K562 (cell line): Measurements from ENCODE around the gene RILP. TPM values are rescaled to one million over a fixed set of nuclear protein-coding genes. Genes with fewer than 3 reads are reported as not detected.
A peak's percentile ranks its signal among the peaks of the same experiment; 100 is the strongest.

Source experiments
- ATAC-seq: fragments of 200-7000 bp; cut with Tn5 transposase; 3 replicates; pipeline ENCODE4 v1.9.1; 2020; ENCODE audit warnings: moderate library complexity
- BruUV-seq: library from RNA; stranded (reverse); fragments of 400-500 nt; replicated peaks from 2 replicates; lab custom pipeline; 2021; lab: Mats Ljungman, UMichigan
- CTCF ChIA-PET: fragments of 300-600 bp; formaldehyde crosslinking; extraction: SDS; loops from one replicate; lab custom pipeline; 2021; ENCODE audit warnings: low intra/inter-chr PET ratio; lab: Yijun Ruan, JAX
- POLR2A ChIA-PET: fragments of 300-600, 350-650 bp; sonication (Branson Sonifier 250); formaldehyde crosslinking; extraction: SDS; loops from one replicate; lab custom pipeline; 2021; ENCODE audit warnings: antibody characterized with exemption, inconsistent platforms; lab: Yijun Ruan, JAX
- DNase-seq, 4 experiments: peaks; one replicate each; pipeline versions ENCODE4 v3.0.0 to v3.0.0-alpha.2; 2011 to 2018; ENCODE audit warnings: low spot score in 3 of 4, mixed read lengths in 3 of 4; ENCODE audit errors: extremely low read depth in 1 of 4
- FAIRE-seq: peaks from 2 replicates; lab custom pipeline; 2011; peaks lifted over from hg19 to GRCh38; lab: Jason Lieb, UNC
- H2AFZ ChIP-seq: 2 replicates; pipeline ENCODE4 v1.6.0; 2011; ENCODE audit warnings: low read depth, low read length, control low read depth, inconsistent platforms
- H3K27ac ChIP-seq: fragments of 200-600 bp; 3 replicates; pipeline ENCODE4 v1.8.0; 2011; ENCODE audit warnings: low read depth, mild to moderate bottlenecking, control low read depth, inconsistent platforms, low read length, moderate library complexity, mixed read lengths; ENCODE audit errors: extremely low read depth
- H3K27me3 ChIP-seq, 2 experiments: fragments of 300-600 bp in 1 of 2; 2 replicates in 1 of 2; 3 replicates in 1 of 2; pipeline versions ENCODE4 v1.6.0 to v1.8.0; 2011; ENCODE audit warnings: inconsistent platforms in 2 of 2, low read length in 2 of 2, mild to moderate bottlenecking in 1 of 2, mixed read lengths in 1 of 2, moderate library complexity in 1 of 2; ENCODE audit not compliant: control insufficient read depth in 2 of 2, insufficient read depth in 2 of 2
- H3K36me3 ChIP-seq: fragments of 300-600 bp; 3 replicates; pipeline ENCODE4 v1.8.0; 2011; ENCODE audit warnings: mild to moderate bottlenecking, low read length, inconsistent platforms; ENCODE audit not compliant: control insufficient read depth, insufficient read depth
- H3K4me1 ChIP-seq, 2 experiments: fragments of 200-600 bp in 1 of 2; replicated peaks in 1 of 2; 2 replicates in 1 of 2; 3 replicates in 1 of 2; pipeline versions ENCODE4 v1.5.1 to v1.8.0; 2011; ENCODE audit warnings: inconsistent platforms in 2 of 2, low read length in 2 of 2, mild to moderate bottlenecking in 1 of 2, mixed read lengths in 1 of 2, moderate library complexity in 1 of 2; ENCODE audit not compliant: control insufficient read depth in 2 of 2, insufficient read depth in 2 of 2
- H3K4me2 ChIP-seq: 2 replicates; pipeline ENCODE4 v1.6.1; 2011; ENCODE audit warnings: low read length, control low read depth, inconsistent platforms, mixed read lengths; ENCODE audit not compliant: insufficient read depth
- H3K4me3 ChIP-seq: fragments of 200-600 bp; sonication (generic), shearing (Covaris generic); 2 replicates; pipeline ENCODE4 v1.5.1; 2016; ENCODE audit warnings: control low read depth, inconsistent platforms
- H3K79me2 ChIP-seq: fragments of 200-600 bp; 3 replicates; pipeline ENCODE4 v1.8.0; 2011; ENCODE audit warnings: low read length, inconsistent platforms; ENCODE audit not compliant: control insufficient read depth, insufficient read depth
- H3K9ac ChIP-seq, 2 experiments: 2 replicates each; pipeline versions ENCODE4 v1.6.0 to v1.6.1; 2011; ENCODE audit warnings: low read depth in 2 of 2, low read length in 2 of 2, control low read depth in 1 of 2, inconsistent platforms in 1 of 2, mild to moderate bottlenecking in 1 of 2, mixed read lengths in 1 of 2; ENCODE audit not compliant: insufficient read depth in 1 of 2
- H3K9me1 ChIP-seq: one replicate; pipeline ENCODE4 v1.6.0; 2011; ENCODE audit warnings: inconsistent platforms, mild to moderate bottlenecking, low read length, moderate library complexity; ENCODE audit not compliant: control insufficient read depth, insufficient read depth
- H3K9me3 ChIP-seq: replicated peaks from 2 replicates; pipeline ENCODE4 v1.5.1; 2011; ENCODE audit warnings: low read depth, low read length, inconsistent platforms; ENCODE audit not compliant: control insufficient read depth, insufficient read depth
- H4K20me1 ChIP-seq: replicated peaks from 2 replicates; pipeline ENCODE4 v1.6.1; 2011; ENCODE audit warnings: low read length, inconsistent platforms, mixed read lengths; ENCODE audit not compliant: control insufficient read depth, insufficient read depth
- GATAD2A ChIP-seq: fragments of 450-650 bp; IDR thresholded peaks from 2 replicates; pipeline ENCODE4 v1.6.1; 2017
- NFIX ChIP-seq: fragments of 250-450 bp; sonication (Bioruptor Pico); IDR thresholded peaks from 2 replicates; pipeline ENCODE4 v1.4.0; 2020; ENCODE audit warnings: low read depth, mild to moderate bottlenecking, moderate library complexity
- POLR2G ChIP-seq: fragments of 200-400 bp; formaldehyde crosslinking; IDR thresholded peaks from 2 replicates; pipeline ENCODE4 v1.6.1; 2017; ENCODE audit warnings: low read depth, mild to moderate bottlenecking, antibody characterized with exemption, low read length, moderate library complexity
- TOE1 ChIP-seq, 2 experiments: fragments of 450-650 bp in 1 of 2; sonication (generic) in 1 of 2; formaldehyde crosslinking in 1 of 2; IDR thresholded peaks; 2 replicates each; pipeline versions ENCODE4 v1.7.1 to v1.8.0; 2016 to 2022; ENCODE audit warnings: borderline replicate concordance in 2 of 2, mild to moderate bottlenecking in 2 of 2, antibody characterized with exemption in 1 of 2, inconsistent platforms in 1 of 2, low read depth in 1 of 2, missing genetic modification reagents in 1 of 2, moderate library complexity in 1 of 2
- ZNF282 ChIP-seq: sonication (generic); formaldehyde crosslinking; IDR thresholded peaks from 2 replicates; pipeline ENCODE4 v1.8.1; 2023; ENCODE audit warnings: missing genetic modification reagents
- WGBS: fragments of 100-300 bp; shearing (Covaris generic); methylation state at CpG from one replicate; pipeline ENCODE4 v1.1.6; 2016; ENCODE audit warnings: low coverage, mixed read lengths; ENCODE audit not compliant: insufficient coverage; ENCODE audit errors: missing lambda C conversion rate; 5-methylcytosine and 5-hydroxymethylcytosine counted together
- in situ Hi-C: fragments of 300-500 bp; cut with MboI; formaldehyde crosslinking; loops from 4 replicates; pipeline ENCODE4 v1.15.0; 2018; ENCODE audit warnings: inconsistent platforms, mixed read lengths
- intact Hi-C: fragments of 100-400 bp; cut with micrococcal nuclease; formaldehyde crosslinking; loops from 2 replicates; pipeline ENCODE4 v1.14.2; 2022
- polyA plus RNA-seq, 8 experiments: library from polyadenylated mRNA; depleted of rRNA in 4 of 8; stranded (reverse) in 5 of 8; unstranded in 3 of 8; fragments of >200 nt; fragmentation: Nextera tagmentation in 2 of 8; fragmentation: Illumina TruSeq in 1 of 8; extraction: Ambion mirVana in 2 of 8; extraction: Trizol in 1 of 8; gene quantifications; 2 replicates each; pipeline versions ENCODE4 v1.2.1 to v1.2.3, GENCODE V29; 2011 to 2014; ENCODE audit warnings: inconsistent platforms in 1 of 8, missing spikeins in 1 of 8
- total RNA-seq, 7 experiments: library from RNA; depleted of rRNA in 6 of 7; stranded (reverse); fragments of >200 nt in 6 of 7; fragmentation: Illumina TruSeq in 2 of 7; extraction: Trizol in 2 of 7; gene quantifications; 2 replicates each; pipeline versions ENCODE4 v1.2.1 to v1.2.3, GENCODE V29; 2011 to 2021; ENCODE audit warnings: low replicate concordance in 1 of 7
- TF ChIP-seq, protein P1 (sequence below): fragments of 450-650 bp; IDR thresholded peaks from 2 replicates; pipeline ENCODE4 v1.6.1; 2016

RILP gene
- total and polyA plus RNA-seq, 9 of the 15 experiments (the other 6 are each of a cell fraction or from before 2014, with no cell fraction given), result 0.75 to 54.9 (median 27.8) TPM

- TF ChIP-seq TOE1 (IDR thresholded peaks at IDR 0.05; ENCODE audit: borderline replicate concordance), result no peak
- no peak for TF ChIP-seq TOE1 (CRISPR knock-in tag; IDR thresholded peaks at IDR 0.05; ENCODE audit: borderline replicate concordance, low read depth)
- TF ChIP-seq GATAD2A, result no peak
- no peak for TF ChIP-seq NFIX (CRISPR knock-in tag)
- TF ChIP-seq, protein P1, sequence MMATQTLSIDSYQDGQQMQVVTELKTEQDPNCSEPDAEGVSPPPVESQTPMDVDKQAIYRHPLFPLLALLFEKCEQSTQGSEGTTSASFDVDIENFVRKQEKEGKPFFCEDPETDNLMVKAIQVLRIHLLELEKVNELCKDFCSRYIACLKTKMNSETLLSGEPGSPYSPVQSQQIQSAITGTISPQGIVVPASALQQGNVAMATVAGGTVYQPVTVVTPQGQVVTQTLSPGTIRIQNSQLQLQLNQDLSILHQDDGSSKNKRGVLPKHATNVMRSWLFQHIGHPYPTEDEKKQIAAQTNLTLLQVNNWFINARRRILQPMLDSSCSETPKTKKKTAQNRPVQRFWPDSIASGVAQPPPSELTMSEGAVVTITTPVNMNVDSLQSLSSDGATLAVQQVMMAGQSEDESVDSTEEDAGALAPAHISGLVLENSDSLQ, result no peak
Observed at GRCh38 chr17:1641065-1641403, 8.6 kb downstream of the RILP start (continued).

- no peaks in the 10 kb centered on the region; the same call in 2 of the 3 replicates for H3K36me3 ChIP-seq
- ChIA-PET POLR2A (interaction anchor here (1.0 kb wide), 1 partner anchor 124 kb away, joined by 3 read pairs; the partner anchor contains the start of gene INPP5K), CTCF (no interaction called here)
- H3K27ac ChIP-seq, result no peak overlapping the region
- H3K4me2 ChIP-seq, result no peak overlapping the region
- H3K27me3 ChIP-seq, result no peaks in the 10 kb centered on the region
- intact Hi-C loops, result no loop called here
- in situ Hi-C loops, result no loop called here
- BruUV-seq, result no TSS peak
- peaks cover 0 to 46% of the 10 kb centered on the region in 2 experiments; a peak in 2 of 5 replicates for H3K4me1 ChIP-seq
- H3K4me3 ChIP-seq, result no peak overlapping the region
- 50% methylated on average over 22 of the region's 23 CpGs for WGBS
- no peaks in the 10 kb centered on the region for H4K20me1 ChIP-seq
- FAIRE-seq (no peak), ATAC-seq (no peak), DNase-seq (no peak)
- H3K9ac ChIP-seq, result peak overlapping the region in 1 of 2 experiments; percentile 20; a peak in 1 of 4 replicates
- H3K9me1 ChIP-seq, result no peaks in the 10 kb centered on the region
- H3K79me2 ChIP-seq, result no peaks in the 10 kb centered on the region
- no peak overlapping the region for H2AFZ ChIP-seq
- no peaks in the 10 kb centered on the region for H3K9me3 ChIP-seq
- no peak for TF ChIP-seq ZNF282 (CRISPR knock-in tag)
- TF ChIP-seq POLR2G, result peak; percentile 68
Observed at GRCh38 chr17:1640329-1641064, 9.2 kb downstream of the RILP start.
